Activated naive CD8-positive, alpha-beta T cell treated with anti-CD3 and anti-CD28 coated beads, Interleukin-2, amount 50 U/mL, for 16 hours (primary cell): ENCODE measurements around the gene CAMLG.

Experiments
- DNase-seq: peaks from one replicate; pipeline ENCODE4 v3.0.0-alpha.2; 2020; ENCODE audit warnings: low read depth, low spot score

CAMLG gene

GRCh38 chr5:134777366-134777765 is 39.0 kb downstream of the CAMLG start:
- DNase-seq: no peak

- DNase-seq: no peak
Measured at GRCh38 chr5:134784241-134784920, 46.0 kb downstream of the CAMLG start.

DNA sequence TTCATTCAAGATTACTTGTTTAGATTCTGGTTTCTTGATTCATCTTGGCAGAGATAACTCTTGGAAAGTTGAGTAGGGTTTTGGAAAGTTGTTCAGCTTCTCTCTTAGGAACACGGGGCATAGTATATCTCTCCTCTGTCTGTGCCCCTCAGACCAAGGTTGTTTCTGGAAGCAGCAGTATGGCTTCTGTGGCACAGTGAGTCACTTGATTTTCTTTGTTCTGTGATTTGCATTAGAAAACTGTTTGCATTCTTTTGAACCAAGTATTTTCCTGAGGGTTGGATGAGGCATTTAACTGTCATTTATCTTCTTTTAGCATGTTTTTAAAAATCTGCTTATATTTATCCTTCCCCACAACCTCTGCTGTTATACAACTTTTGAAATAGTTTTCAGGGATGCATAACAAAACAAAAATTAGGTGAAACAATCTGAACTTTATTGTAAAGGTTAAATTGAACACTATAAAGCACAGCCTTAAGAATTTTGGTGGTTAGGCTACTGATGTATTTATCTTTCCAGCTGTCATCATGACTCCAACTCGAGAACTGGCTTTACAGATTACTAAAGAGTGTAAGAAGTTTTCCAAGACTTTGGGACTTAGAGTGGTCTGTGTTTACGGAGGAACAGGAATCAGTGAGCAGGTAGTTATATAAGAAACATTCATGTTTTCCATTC is 46.7 kb downstream of the CAMLG start:
- no peak for DNase-seq

DNA sequence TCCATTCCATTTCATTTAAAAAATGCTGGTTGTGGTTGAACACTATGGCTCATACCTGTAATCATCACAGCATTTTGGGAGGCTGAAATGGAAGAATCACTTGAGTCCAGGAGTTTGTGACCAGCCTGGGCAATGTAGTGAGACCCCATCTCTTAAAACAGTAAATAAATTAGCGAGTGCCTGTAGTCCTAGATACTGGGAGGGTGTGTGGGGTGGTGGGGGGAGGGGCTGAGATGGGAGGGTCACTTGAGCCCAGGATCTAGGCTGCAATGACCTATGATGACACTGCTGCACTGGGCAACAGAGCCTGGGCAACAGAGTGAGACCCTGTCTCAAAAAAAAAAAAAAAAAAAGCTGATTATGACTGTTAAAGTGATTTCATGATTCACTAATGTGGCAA is 49.3 kb downstream of the CAMLG start:
- DNase-seq: no peak

- DNase-seq: no peak
Measured at GRCh38 chr5:134791580-134791979, 53.2 kb downstream of the CAMLG start.

DNA sequence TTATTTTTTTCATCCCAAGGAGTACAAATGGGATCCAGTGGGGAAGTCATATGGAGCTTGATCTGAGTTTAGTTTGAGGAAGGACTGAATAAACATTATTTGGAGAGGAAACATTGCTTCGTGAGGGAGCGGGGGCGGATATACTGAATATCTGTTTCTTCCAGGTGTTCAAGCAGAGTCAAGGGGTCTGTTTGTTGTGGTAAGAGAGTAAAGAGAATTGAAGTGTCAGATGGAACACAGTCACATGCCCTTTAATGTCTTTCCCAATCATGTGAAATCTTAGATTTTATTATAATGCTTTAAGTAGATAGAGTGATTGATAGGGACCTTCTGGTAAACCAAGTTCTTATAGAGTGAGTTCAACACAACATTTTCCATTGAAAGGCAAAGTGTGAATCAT is 53.9 kb downstream of the CAMLG start:
- no peak for DNase-seq

DNA sequence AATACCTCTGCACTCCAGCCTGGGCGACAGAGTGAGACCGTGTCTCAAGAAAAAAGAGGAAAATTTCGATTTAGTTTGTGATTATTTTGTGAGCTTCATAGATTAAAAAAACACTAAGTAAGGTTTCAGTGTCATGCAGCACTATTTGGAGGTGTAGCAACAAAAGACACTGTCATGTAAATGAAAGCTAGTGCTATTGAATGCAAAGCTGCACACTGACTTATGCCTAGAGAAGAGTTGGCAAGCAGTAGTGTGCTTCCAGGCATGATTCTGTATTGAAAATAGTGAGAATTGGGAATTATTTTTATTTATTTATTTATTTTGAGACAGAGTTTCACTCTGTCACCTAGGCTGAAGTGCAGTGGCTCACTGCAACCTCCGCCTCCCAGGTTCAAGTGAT is 54.8 kb downstream of the CAMLG start:
- DNase-seq: no peak

DNA sequence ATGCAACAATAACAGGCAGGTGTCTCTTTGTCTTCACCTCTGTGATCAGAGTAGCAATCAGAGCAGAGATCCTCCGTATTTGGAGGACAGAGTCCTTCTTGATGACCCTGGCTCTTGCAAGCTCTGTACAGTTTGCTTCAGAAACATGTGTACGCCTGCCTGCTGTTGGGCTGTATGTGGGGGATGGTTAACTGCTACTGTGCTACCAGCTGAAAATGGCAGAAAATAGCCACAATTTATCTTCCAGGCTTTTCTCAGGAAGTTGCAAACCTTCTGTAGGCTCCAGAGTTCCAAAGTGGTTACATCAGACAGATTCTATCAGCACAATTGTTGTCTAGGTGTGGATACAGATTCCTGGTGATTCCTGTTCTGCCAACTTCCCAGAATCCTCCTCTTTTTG is 55.7 kb downstream of the CAMLG start:
- no peak for DNase-seq

DNA sequence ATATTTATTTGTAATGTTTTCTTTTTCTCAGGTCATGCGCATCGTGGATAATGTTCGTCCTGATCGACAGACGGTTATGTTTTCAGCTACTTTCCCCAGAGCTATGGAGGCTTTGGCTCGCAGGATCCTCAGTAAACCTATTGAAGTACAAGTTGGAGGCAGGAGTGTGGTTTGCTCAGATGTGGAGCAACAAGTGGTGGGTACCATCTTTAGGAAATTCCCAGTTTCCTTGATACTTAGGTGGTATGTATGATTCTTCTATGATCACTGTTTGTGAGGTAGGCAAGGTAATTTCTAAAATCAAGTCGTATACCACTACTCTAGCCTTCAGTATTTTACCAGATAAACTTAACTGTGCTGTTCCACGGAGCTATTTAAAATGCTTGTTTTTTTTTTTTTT is 56.5 kb downstream of the CAMLG start:
- DNase-seq: no peak

GRCh38 chr5:134798468-134798867 is 60.1 kb downstream of the CAMLG start:
- DNase-seq: no peak
